Loucy (cell line): ENCODE data around the gene SUPV3L1.

Source experiments
- H2AFZ ChIP-seq: fragments of 200-600 bp; sonication (generic); 2 replicates; pipeline ENCODE4 v1.6.0; 2016; ENCODE audit warnings: antibody characterized with exemption, mild to moderate bottlenecking, low read length, moderate library complexity
- H3F3A ChIP-seq: fragments of 200-600 bp; 2 replicates; pipeline ENCODE4 v1.6.0; 2016; ENCODE audit warnings: antibody characterized with exemption, low read depth, mild to moderate bottlenecking
- H3K27me3 ChIP-seq: fragments of 200-600 bp; sonication (generic); 2 replicates; pipeline ENCODE4 v1.6.1; 2014; ENCODE audit warnings: low read length, mild to moderate bottlenecking; ENCODE audit not compliant: insufficient read depth, poor library complexity, severe bottlenecking
- H3K36me3 ChIP-seq: fragments of 200-600 bp; sonication (generic); 2 replicates; pipeline ENCODE4 v1.6.1; 2016; ENCODE audit warnings: low read length; ENCODE audit not compliant: insufficient read depth
- H3K4me1 ChIP-seq: fragments of 200-600 bp; sonication (generic); 2 replicates; pipeline ENCODE4 v1.5.1; 2014; ENCODE audit warnings: low read length, mild to moderate bottlenecking; ENCODE audit not compliant: insufficient read depth, poor library complexity, severe bottlenecking
- H3K4me2 ChIP-seq: fragments of 200-600 bp; sonication (generic); 2 replicates; pipeline ENCODE4 v1.6.0; 2014; ENCODE audit warnings: antibody characterized with exemption, low read length, low read depth, mild to moderate bottlenecking; ENCODE audit not compliant: poor library complexity, severe bottlenecking
- H3K4me3 ChIP-seq: fragments of 200-600 bp; sonication (generic); 2 replicates; pipeline ENCODE4 v1.5.1; 2014; ENCODE audit warnings: low read length, mild to moderate bottlenecking, mixed read lengths; ENCODE audit not compliant: poor library complexity, severe bottlenecking
- H3K79me2 ChIP-seq: fragments of 200-600 bp; sonication (generic); 2 replicates; pipeline ENCODE4 v1.6.1; 2014; ENCODE audit warnings: low read length; ENCODE audit not compliant: insufficient read depth
- H3K9ac ChIP-seq: fragments of 200-600 bp; sonication (generic); 2 replicates; pipeline ENCODE4 v1.6.0; 2014; ENCODE audit warnings: mild to moderate bottlenecking, low read depth, low read length, moderate library complexity; ENCODE audit not compliant: poor library complexity, severe bottlenecking
- H3K9me2 ChIP-seq: fragments of 200-600 bp; sonication (generic); replicated peaks from 2 replicates; pipeline ENCODE4 v1.6.1; 2016; ENCODE audit warnings: low read depth, low read length, mixed read lengths
- H3K9me3 ChIP-seq: fragments of 200-600 bp; sonication (generic); 2 replicates; pipeline ENCODE4 v1.6.1; 2014; ENCODE audit warnings: mild to moderate bottlenecking, antibody characterized with exemption, low read length, low read depth; ENCODE audit not compliant: insufficient read depth
- H4K20me1 ChIP-seq: fragments of 200-600 bp; sonication (generic); 2 replicates; pipeline ENCODE4 v1.6.0; 2014; ENCODE audit warnings: antibody characterized with exemption, low read length, mild to moderate bottlenecking; ENCODE audit not compliant: insufficient read depth, poor library complexity, severe bottlenecking
- CTCF ChIP-seq: fragments of 200-600 bp; sonication (generic); conservative IDR thresholded peaks from 2 replicates; pipeline ENCODE4 v1.5.1; 2014; ENCODE audit warnings: mild to moderate bottlenecking, antibody characterized with exemption, low read length
- EZH2phosphoT487 ChIP-seq: fragments of 200-600 bp; IDR thresholded peaks from 2 replicates; pipeline ENCODE4 v1.6.1; 2018; ENCODE audit warnings: antibody characterized with exemption, mild to moderate bottlenecking, moderate library complexity, borderline replicate concordance

SUPV3L1 gene

GRCh38 chr10:69215405-69216171 is 35.6 kb downstream of the SUPV3L1 start:
- Histone ChIP-seq H3F3A (no peaks in the 10 kb centered on the region), H3K4me1 (no peaks in the 10 kb centered on the region), H3K9me3 (no peaks in the 10 kb centered on the region), H3K27me3 (no peaks in the 10 kb centered on the region), H3K79me2 (no peaks in the 10 kb centered on the region), H3K4me3 (peak overlapping the region; percentile 47), H3K4me2 (peak overlapping the region; percentile 65), H2AFZ (no peak overlapping the region), H3K9ac (no peak overlapping the region), H4K20me1 (no peaks in the 10 kb centered on the region), H3K9me2 (no peaks in the 10 kb centered on the region), H3K36me3 (no peaks in the 10 kb centered on the region)
- TF ChIP-seq EZH2phosphoT487 (no peak), CTCF (no peak)

- no peaks in the 10 kb centered on the region for H3K36me3 ChIP-seq
- H2AFZ ChIP-seq, result no peak overlapping the region
- no peaks in the 10 kb centered on the region for H3K9me3 ChIP-seq
- no peaks in the 10 kb centered on the region for H4K20me1 ChIP-seq
- no peaks in the 10 kb centered on the region for H3F3A ChIP-seq
- TF ChIP-seq EZH2phosphoT487 (no peak), CTCF (no peak)
- H3K4me1 ChIP-seq, result peaks cover 6% of the 10 kb centered on the region
- no peaks in the 10 kb centered on the region for H3K27me3 ChIP-seq
- H3K4me3 ChIP-seq, result no peak overlapping the region
- no peak overlapping the region for H3K4me2 ChIP-seq
- H3K9me2 ChIP-seq, result no peaks in the 10 kb centered on the region
- no peak overlapping the region for H3K9ac ChIP-seq
- H3K79me2 ChIP-seq, result no peaks in the 10 kb centered on the region
Observed at GRCh38 chr10:69216577-69217118, 36.6 kb downstream of the SUPV3L1 start.

GRCh38 chr10:69217119-69217754 is 37.2 kb downstream of the SUPV3L1 start:
- H3K9me3 ChIP-seq, result no peaks in the 10 kb centered on the region
- H3K4me1 ChIP-seq, result peaks cover 12% of the 10 kb centered on the region
- H3K79me2 ChIP-seq, result no peaks in the 10 kb centered on the region
- H3K4me3 ChIP-seq, result no peak overlapping the region
- H3K27me3 ChIP-seq, result no peaks in the 10 kb centered on the region
- H3K9ac ChIP-seq, result no peak overlapping the region
- H3F3A ChIP-seq, result no peaks in the 10 kb centered on the region
- H3K4me2 ChIP-seq, result no peak overlapping the region
- H4K20me1 ChIP-seq, result no peaks in the 10 kb centered on the region
- no peaks in the 10 kb centered on the region for H3K36me3 ChIP-seq
- H2AFZ ChIP-seq, result no peak overlapping the region
- H3K9me2 ChIP-seq, result no peaks in the 10 kb centered on the region
- TF ChIP-seq CTCF, result no peak
- TF ChIP-seq EZH2phosphoT487, result no peak
